Measurements from ENCODE around the gene C16orf46. TPM values are rescaled to one million over a fixed set of nuclear protein-coding genes. Genes with fewer than 3 reads are reported as not detected.

The C16orf46 gene
- total and polyA plus RNA-seq, 9 of the 15 experiments (the other 6 are each of a cell fraction or from before 2014, with no cell fraction given): 0.10 to 0.98 (median 0.41) TPM; not detected in 1

DNA sequence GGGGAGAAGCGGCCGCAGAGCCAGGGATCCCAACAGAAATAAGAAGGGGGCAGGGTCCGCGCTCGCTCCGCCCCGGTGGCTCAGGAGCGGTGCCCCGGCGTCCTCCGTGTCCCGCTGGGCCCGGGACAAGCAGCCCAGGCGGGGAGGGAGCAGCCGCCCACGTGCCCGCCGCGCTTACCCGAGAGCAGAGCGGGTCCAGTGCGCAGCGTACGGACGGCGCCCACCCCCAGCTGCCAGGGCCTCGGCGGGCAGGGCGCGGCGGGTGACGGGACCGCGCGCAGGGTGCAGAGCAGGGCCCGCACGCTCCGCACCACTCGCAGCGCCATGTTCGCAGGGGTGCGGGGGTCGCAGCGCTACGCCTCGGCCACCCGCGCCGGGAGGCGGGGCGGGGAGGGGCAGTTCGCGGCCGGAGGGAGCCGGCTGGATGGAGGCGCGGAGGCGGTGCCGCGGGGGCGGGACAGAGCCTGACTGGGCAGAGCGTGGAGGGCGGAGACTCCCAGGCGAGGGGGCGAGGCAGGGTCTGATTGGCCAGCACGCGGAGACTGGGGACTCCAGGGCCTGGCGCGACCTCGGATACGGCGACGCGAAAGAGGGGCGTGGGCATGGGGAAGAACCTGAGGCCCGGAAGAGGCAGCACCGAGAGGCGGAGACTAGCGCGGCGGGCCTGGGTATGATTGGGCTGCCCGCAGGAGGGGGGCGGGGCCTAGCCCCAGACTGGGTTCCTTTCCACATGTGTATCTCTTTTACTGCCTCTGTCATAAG is 19.1 kb upstream of the C16orf46 start, which contains the start of gene GCSH (continued):
- TF ChIP-seq CHD7 (IDR thresholded peaks at IDR 0.05; ENCODE audit: low read depth, low read length): no peak
- TF ChIP-seq, protein P1, sequence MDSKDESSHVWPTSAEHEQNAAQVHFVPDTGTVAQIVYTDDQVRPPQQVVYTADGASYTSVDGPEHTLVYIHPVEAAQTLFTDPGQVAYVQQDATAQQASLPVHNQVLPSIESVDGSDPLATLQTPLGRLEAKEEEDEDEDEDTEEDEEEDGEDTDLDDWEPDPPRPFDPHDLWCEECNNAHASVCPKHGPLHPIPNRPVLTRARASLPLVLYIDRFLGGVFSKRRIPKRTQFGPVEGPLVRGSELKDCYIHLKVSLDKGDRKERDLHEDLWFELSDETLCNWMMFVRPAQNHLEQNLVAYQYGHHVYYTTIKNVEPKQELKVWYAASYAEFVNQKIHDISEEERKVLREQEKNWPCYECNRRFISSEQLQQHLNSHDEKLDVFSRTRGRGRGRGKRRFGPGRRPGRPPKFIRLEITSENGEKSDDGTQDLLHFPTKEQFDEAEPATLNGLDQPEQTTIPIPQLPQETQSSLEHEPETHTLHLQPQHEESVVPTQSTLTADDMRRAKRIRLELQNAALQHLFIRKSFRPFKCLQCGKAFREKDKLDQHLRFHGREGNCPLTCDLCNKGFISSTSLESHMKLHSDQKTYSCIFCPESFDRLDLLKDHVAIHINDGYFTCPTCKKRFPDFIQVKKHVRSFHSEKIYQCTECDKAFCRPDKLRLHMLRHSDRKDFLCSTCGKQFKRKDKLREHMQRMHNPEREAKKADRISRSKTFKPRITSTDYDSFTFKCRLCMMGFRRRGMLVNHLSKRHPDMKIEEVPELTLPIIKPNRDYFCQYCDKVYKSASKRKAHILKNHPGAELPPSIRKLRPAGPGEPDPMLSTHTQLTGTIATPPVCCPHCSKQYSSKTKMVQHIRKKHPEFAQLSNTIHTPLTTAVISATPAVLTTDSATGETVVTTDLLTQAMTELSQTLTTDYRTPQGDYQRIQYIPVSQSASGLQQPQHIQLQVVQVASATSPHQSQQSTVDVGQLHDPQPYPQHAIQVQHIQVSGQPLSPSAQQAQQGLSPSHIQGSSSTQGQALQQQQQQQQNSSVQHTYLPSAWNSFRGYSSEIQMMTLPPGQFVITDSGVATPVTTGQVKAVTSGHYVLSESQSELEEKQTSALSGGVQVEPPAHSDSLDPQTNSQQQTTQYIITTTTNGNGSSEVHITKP (IDR thresholded peaks at IDR 0.05; ENCODE audit: partially characterized antibody): no peak
- TF ChIP-seq RNF219 (CRISPR knock-in tag; IDR thresholded peaks at IDR 0.05): no peak
- TF ChIP-seq PTBP1 (IDR thresholded peaks at IDR 0.05; ENCODE audit: low read depth, low read length): no peak
- no peak for TF ChIP-seq MTA1 (IDR thresholded peaks at IDR 0.05; ENCODE audit: borderline replicate concordance)
- TF ChIP-seq ZNF431 (CRISPR knock-in tag; IDR thresholded peaks at IDR 0.05): peak; percentile 74
